ENCODE results near the gene WBP1L. TPM values are rescaled to one million over a fixed set of nuclear protein-coding genes. Genes with fewer than 3 reads are reported as not detected.
A peak's percentile ranks its signal among the peaks of the same experiment; 100 is the strongest.

Gene WBP1L
- total RNA-seq, 2 donors from 2014 or later = 32.3 to 42.7 TPM

GRCh38 chr10:102779680-102780526 lies 36.2 kb downstream of the WBP1L start:
- Histone ChIP-seq H3K4me3 (no peak overlapping the region), H3K27ac (no peak overlapping the region), H3K36me3 (no peaks in the 10 kb centered on the region), H3K4me1 (no peaks in the 10 kb centered on the region), H3K27me3 (no peaks in the 10 kb centered on the region), H3K9ac (ENCODE audit: low read depth in 2 of 2, low read length in 2 of 2) (no peak overlapping the region), H3K9me3 (no peaks in the 10 kb centered on the region)
- no peak for TF ChIP-seq CTCF (IDR thresholded peaks at IDR 0.05)
- intact Hi-C loops (cut with DNase I) = no loop called here
- no peak for DNase-seq

- Histone ChIP-seq H3K27ac (no peak overlapping the region), H3K9me3 (no peaks in the 10 kb centered on the region), H3K27me3 (no peaks in the 10 kb centered on the region), H3K36me3 (no peaks in the 10 kb centered on the region), H3K4me3 (no peak overlapping the region), H3K9ac (ENCODE audit: low read depth in 2 of 2, low read length in 2 of 2) (no peak overlapping the region), H3K4me1 (no peaks in the 10 kb centered on the region)
- intact Hi-C loops (cut with DNase I) = no loop called here
- no peak for TF ChIP-seq CTCF (IDR thresholded peaks at IDR 0.05)
- no peak for DNase-seq
These were observed 36.7 kb downstream of the WBP1L start for GRCh38 chr10:102780527-102780808.

- H3K4me3 ChIP-seq = no peak overlapping the region
- no peaks in the 10 kb centered on the region for H3K9me3 ChIP-seq
- H3K4me1 ChIP-seq = no peaks in the 10 kb centered on the region
- no peaks in the 10 kb centered on the region for H3K27me3 ChIP-seq
- H3K36me3 ChIP-seq = no peaks in the 10 kb centered on the region
- peak overlapping the region; percentile 35 for H3K27ac ChIP-seq
- no peak for DNase-seq
- no peak overlapping the region for H3K9ac ChIP-seq (ENCODE audit: low read depth in 2 of 2, low read length in 2 of 2)
- intact Hi-C loops (cut with DNase I) = no loop called here
- TF ChIP-seq CTCF (IDR thresholded peaks at IDR 0.05) = no peak
These were observed 37.6 kb downstream of the WBP1L start for GRCh38 chr10:102781090-102781920.

GRCh38 chr10:102781921-102782557 lies 38.3 kb downstream of the WBP1L start:
- no peaks in the 10 kb centered on the region for H3K36me3 ChIP-seq
- H3K27me3 ChIP-seq = no peaks in the 10 kb centered on the region
- no peak for TF ChIP-seq CTCF (IDR thresholded peaks at IDR 0.05)
- intact Hi-C loops (cut with DNase I) = no loop called here
- no peak for DNase-seq
- H3K9me3 ChIP-seq = no peaks in the 10 kb centered on the region
- no peak overlapping the region for H3K9ac ChIP-seq (ENCODE audit: low read depth in 2 of 2, low read length in 2 of 2)
- no peaks in the 10 kb centered on the region for H3K4me1 ChIP-seq
- no peak overlapping the region for H3K4me3 ChIP-seq
- peak overlapping the region; percentile 68 for H3K27ac ChIP-seq

GRCh38 chr10:102782673-102783551 lies 39.2 kb downstream of the WBP1L start:
- Histone ChIP-seq H3K4me1 (no peaks in the 10 kb centered on the region), H3K36me3 (no peaks in the 10 kb centered on the region), H3K9me3 (no peaks in the 10 kb centered on the region), H3K27me3 (no peaks in the 10 kb centered on the region), H3K9ac (ENCODE audit: low read depth in 2 of 2, low read length in 2 of 2) (peak overlapping the region; percentile 32 to 37), H3K27ac (peak overlapping the region; percentile 68), H3K4me3 (no peak overlapping the region)
- intact Hi-C loops (cut with DNase I) = no loop called here
- no peak for TF ChIP-seq CTCF (IDR thresholded peaks at IDR 0.05)
- peak; percentile 28 for DNase-seq
